Urothelium cell line (cell line): ENCODE results near the gene TNIP2.
"Not testable (repeated sequence)": the region's sequence is repeated elsewhere in the genome, so short reads cannot be mapped to it uniquely, and the experiment has no call there.

Source experiments
- DNase-seq: peaks from one replicate; pipeline ENCODE4 v3.0.0; 2011; ENCODE audit warnings: low spot score, mixed read lengths
- FAIRE-seq: peaks from 2 replicates; lab custom pipeline; 2011; peaks lifted over from hg19 to GRCh38; lab: Jason Lieb, UNC

Gene TNIP2

DNA sequence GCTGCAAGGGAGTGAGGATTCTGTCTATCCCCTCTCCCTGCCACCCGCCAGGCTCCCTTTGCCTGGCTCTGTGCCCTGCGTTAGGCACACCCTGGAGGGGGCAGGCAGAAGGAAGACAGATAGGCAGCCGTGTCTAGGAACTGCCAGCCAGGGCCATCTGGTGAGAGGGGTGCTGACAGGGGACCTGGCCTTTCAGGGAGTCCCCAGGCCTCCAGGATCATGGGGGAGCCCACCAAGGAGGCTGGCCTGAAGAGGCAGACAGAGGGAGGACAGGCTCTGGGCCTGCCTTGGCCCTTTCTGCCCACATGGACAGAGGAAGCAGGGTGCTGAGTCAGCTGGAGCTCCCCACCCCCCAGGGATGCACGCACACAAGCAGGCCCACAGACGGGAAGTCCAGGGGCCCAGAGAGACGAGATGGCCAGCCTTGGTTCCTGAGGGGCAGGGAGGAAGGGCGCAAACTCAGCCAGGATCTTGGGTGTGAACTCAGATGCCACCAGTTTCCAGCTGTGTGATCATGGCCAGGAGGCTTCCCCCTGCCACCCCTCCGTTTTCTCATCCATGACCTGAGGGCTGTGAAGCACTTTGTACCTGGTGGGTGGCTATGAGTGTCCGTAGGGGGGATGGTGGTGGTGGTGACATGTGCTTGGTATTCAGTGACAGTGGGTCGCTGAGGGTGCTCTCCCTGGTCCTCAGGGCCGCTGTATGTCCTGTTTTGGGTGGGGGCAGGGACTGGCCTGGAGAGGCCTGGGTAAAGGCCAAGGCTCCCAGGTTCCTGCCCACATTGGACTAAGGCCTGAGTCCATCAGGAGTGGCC is 38.6 kb upstream of the TNIP2 start:
- DNase-seq (peak; percentile 31), FAIRE-seq (no peak)

DNA sequence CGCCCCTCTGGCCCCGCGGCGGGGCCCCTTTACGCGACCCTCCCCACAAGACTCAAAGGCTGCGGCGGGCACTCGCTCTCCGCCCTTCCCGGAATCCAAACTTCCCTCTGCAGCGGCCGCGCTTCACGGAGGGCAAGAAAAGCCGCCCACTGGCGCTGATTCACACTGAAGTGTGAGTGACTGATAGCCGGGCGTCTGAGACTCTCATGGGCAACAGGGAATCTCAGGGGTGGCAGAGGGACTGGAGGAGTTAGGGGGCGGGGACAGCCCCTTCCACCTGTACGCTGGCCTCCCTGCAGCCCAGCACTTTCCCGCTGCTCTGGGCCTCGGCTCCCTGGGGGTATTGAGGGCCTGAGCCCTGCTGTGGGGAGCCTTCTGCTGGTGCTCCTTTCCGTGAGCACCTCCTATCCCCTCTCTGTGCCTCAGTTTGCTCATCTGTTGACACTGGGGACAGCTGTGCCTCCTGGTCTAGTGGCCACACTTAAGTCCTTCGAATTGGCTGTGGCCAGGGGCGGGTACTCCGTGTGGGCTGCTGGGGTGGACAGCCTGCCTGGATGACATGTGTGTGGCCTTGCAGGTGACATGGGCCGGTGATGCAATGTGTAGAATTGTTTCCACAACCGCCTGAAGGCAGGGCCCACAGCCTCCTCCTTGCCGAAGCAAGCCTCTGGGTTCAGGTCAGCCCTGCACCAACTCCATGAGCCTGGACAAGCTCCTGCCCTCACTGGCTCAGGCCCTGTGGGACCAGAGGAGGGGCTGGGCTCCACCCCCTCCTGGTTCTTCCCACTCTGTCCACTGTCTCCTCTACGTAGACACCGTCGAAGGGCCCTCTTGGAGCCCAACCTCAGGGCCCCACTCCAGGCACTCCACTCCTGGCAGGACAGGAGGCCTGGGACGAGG is 37.7 kb upstream of the TNIP2 start:
- FAIRE-seq (no peak), DNase-seq (peak; percentile 18)

DNA sequence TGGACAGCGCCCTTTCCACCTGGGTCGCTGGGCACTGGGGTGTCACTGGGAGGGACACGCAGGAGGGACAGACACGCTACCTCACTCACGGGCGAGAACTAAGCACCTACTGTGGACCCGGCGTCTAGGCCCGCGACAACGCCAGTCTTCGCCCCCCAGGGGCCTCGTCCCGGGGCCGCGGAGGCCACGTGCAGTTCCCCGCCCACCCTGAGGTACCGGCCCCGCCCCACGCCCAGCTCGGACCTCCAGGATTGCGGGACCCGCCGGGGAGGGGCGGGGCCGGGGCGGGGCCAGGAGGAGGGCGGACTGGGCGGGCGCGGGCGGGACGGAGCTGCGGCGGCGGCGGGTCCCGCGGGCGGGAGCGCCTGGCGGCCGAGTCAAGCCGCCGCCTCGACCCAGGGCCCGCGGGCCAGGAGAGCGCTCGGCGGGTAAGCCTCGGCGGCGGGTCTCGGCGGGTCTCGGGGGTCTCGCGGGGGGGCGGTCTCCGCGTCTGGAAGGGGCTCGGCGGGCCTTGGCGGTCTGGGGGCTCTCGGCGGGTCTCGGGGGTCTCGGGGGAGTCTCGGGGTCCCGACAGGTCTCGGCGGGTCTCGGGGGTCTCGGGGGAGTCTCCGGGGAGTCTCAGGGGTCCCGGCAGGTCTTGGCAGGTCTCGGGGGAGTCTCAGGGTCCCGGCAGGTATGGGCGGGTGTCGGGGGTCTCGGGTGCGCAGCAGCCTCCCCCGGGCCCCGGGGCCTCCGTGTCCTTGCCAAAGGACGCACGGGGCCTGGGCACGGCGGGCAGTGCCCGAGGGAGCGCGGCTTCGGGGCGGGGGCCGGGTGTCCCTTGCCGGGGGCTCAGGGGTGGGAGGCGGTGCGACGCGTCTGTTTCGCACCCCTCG is 36.8 kb upstream of the TNIP2 start, which contains the start of gene SH3BP2:
Gene SH3BP2, plus strand, starts transcription at position 375 of the 875 bp plus-strand sequence. CDS start 27,533 bp downstream, outside the sequence.
- peak; percentile 85 for DNase-seq
- no peak for FAIRE-seq

DNA sequence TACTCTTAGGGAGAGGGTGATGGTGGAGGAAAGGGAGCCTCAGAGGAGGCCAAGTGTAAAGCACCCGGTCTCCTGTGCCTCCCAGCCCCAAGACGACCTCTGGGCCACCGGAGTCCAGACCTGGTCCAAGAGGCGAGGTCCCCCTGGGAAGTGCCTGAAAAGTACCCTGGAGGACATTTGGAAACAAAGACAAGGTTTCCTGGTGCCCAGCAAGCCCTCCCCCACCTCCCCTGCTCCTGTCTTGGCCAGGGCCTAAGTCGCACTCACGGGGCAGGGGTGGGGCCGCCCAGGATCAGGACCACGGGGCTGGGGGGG is 36.2 kb upstream of the TNIP2 start:
- no peak for DNase-seq
- no peak for FAIRE-seq

DNA sequence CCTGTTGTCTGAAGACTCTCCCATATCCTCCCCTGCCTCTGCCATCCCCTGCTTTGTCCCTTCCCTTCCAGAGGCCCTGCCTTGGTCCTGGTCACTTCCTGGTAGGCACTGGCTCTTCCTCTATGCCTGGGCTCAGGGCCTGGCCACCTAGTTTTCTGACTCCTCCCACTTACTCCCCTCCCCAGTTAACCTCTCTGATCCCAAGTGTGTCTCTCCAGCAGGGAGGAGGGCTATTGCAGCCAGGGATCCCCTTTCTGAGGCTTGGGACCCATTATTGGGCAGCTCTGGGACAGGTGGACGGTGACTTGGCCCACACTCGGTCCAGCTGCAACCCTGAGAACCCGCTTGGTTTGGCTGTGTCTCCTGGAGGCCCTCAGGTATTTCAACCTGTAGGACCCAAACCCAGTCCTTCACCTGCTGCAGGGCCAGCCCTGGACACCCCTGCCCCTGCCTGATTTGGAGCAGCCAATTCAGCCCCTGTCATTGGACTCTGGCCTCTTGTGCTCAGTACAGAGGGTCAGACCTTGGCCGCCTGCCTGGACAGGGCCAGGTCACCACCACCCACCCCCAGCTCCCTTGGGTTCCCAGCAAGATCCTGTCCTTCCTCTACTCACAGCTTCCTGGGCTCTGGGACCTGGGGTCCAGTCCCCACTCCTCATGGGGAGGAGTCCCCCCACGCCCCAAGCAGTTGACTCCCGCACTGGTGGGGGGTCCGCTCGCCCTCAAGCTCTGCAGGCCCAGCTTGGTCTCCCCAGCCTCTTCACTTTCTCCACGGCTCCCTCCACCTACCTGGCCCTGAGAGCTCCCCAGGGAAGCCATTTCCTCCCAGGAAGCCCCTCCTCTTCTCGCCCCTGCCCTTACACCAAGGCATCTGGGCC is 35.6 kb upstream of the TNIP2 start:
- DNase-seq: no peak
- no peak for FAIRE-seq

DNA sequence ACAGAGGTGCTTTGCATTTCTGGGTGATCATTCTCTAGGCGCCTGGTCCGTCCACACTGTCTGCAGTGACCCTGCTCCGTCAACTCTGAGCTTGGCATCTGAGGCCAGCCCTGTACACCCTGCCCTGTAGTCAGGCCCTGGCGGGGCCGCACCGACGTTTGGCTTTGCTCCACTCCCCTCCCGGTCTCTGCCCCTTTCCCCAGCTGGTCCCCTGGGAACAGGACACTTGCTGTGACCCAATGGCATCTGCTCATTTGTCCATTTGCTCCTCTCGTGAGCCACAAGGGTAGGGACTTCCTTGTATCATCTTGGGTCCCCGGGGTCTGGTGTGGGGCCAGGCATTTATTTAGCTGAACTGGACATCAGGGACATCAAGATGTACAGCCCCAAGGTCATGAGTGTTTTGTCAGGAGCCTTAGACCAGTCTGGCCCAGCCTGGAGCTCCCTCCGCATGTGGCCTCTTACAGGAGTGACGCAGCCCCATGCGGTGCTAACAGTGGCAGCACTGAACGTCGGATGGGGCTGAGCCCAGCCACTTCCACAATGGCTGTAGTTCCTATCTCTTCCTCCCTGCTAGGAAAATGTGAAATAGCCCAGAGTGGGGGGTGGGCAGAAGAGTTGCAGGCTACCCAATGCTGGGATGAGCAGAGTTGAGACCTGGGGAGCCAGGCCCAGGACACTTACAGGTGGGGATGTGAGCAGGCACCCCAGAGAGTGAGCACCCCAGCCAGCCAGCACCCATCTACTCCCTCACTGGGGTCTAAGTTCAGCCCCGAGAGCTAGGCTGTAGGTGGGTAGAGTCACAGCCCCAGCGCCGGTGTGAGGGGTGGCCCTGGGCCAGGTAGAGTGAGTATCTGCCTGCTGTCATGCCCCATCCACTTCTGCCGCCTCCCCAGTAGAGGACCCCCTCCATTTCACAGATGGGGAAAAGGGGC is 34.7 kb upstream of the TNIP2 start:
- no peak for DNase-seq
- FAIRE-seq: no peak

DNA sequence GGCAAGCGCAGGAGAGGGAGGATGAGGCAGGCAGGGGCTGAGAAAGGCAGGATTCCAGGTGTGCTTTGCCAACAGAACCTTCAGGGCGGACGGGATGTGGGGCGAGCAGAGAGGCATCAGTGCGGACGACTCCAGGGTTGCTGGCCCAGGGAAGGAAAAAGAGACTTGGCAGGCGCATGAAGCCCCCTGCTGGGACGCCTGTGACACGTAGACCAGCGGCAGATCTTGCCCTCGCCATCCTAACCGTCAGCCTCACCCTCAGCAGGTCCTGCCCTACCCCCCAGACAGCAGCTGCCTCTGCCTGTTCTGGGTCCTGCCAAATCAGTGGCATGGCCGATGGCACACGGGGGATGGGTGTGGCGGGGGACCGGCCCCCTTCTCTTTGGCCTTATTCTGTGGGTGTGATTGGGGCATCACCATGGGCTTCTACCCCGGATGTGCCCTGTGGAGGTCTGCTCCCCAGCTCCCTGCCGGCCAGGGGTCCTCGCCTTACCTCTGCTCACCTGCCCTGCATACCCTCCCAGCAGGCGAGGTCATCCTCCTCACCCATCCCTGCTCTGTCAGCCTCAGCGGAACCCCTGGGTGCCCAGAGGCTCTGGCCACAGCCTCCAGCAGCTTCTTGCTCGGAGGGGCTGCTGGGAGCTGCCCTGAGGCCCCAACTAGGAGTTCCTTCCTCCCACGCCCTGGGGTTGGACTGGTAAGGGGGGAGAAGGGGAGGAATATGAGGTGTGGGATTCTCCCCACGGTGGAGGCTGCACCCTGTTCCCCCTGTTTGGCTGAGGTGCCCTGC is 33.9 kb upstream of the TNIP2 start:
- FAIRE-seq: no peak
- DNase-seq: no peak

DNA sequence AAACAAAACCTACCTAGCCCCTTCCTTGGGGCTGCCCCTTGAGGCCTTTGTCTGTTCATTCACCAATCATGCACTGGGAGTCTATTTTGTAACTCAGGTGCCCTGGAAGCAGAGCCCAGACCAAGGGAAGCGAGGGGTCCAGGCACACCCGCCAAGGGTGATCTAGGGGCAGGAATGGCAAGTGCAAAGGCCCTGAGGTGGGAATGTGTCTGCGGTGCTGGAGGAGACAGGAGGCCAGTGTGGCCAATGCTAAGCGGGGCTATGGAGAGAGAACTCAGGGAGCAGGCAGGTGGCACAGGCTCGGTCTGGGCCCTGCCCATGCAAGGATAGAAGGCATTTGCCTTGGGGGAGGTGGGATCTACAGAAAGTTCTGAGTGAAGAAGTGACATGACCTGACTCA is 33.2 kb upstream of the TNIP2 start:
- FAIRE-seq (no peak), DNase-seq (no peak)

DNA sequence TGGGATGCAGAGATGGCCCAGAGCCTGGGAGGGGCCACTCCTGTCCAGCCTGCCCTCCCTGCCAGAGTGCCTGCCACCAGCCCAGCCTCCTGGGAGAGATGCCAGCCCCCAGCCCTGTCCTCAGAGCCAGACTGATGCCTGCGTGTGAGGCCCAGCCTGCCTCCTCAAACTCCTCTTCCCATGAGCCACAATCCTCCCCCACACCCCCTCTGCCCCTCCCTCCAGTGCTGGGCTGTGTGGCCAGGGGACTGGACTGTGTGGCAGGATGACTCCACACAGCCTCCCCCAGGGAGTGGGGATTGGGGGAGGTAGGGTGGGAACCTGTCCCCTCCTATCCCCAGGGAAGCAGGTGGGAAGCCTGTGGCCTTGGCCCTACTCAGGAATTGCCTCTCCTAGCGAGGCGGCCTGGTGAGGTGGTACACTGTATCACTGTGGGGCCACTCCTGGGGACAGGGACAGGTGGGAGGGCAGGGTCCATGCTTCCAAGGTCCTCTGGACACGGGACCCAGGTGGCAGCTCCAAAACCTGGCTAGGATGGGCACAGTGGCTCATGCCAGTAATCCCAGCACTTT is 32.5 kb upstream of the TNIP2 start:
- DNase-seq (no peak), FAIRE-seq (no peak)

DNA sequence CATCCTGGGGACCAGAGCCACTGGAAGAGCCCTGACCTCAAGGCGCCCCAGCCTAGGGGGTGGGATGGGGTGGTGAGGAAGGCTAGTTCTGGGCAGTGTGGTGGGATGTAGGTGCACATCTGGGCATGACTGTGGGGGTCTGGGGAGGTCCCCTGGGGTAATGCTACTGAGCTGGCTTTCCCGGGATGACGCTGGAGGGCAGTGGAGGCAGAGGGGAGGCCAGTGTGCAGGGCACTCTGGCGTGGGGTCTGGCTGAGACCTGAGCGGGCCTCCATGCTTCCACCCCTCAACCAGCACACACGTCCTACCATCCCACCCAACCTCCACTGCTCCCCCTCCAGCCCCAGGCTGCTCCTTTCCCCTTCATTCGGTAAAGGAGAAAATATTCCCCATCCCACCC is 32.0 kb upstream of the TNIP2 start:
- FAIRE-seq: no peak
- DNase-seq: no peak

DNA sequence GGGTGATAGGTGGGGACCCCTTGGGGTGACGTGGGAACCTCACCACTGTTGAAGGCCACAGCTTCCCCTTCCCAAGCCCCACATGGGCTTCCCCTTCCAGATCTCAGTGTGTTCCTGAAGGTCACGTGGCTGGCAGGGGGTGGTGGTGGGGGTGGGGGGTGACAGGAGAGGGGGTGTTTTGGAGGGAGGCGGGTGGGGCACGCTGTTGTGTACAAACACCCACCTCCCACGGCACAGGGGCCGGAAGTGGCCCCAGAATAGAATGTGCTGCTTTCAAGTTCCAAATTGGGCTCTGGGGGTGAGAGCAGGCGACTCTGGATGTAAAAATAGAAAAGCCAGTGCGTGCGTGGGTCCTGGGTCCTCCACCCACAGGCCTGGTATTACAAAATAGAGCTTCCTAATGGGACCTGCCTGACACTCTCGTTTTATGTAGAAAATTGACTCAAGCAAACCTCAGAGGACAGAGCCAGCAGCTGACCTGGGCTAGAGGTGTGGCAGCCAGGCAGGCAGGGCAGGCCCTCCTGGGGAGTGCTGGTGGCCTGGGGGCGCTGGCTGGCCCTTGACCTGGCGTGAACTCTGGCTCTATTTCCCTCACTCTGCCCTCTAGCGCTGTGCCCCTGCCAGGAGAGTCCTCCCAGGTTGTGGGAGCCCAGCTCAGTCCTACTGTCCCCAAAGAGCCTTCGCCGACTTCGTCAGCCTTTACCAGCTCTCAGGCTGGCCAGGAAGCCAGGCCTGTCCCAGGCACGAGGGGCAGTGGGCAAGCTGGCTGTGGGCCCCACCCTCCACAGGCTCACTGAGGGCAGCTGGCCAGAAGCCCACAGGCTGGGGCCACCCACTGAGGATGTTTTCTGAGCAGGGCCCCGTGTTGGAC is 31.3 kb upstream of the TNIP2 start:
- FAIRE-seq: no peak

DNA sequence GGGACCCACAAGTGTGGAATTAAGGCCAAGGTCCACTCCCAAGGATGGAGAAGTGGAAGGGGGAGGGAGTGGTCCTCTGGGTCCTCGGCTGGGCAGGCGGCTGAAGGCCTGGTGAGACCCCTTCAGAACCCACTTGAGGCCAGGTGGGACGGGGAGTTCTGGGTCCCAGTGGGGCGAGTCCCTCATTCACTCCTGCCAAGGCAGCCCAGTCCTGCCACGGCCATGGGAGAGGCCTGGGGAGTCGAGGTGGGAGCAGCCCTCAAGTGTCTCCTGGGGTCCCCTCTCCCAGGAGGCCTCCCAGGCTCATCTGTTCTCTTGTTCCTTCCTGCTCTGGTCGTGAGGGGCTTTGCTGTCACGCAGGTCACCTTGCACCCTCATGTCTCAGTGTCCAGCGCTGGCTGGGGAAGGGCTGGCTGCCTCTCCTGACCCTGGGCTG is 30.7 kb upstream of the TNIP2 start:
- DNase-seq (no peak), FAIRE-seq (no peak)

More for the DNA sequence above, 31.3 kb upstream of the TNIP2 start:
- DNase-seq: no peak

DNA sequence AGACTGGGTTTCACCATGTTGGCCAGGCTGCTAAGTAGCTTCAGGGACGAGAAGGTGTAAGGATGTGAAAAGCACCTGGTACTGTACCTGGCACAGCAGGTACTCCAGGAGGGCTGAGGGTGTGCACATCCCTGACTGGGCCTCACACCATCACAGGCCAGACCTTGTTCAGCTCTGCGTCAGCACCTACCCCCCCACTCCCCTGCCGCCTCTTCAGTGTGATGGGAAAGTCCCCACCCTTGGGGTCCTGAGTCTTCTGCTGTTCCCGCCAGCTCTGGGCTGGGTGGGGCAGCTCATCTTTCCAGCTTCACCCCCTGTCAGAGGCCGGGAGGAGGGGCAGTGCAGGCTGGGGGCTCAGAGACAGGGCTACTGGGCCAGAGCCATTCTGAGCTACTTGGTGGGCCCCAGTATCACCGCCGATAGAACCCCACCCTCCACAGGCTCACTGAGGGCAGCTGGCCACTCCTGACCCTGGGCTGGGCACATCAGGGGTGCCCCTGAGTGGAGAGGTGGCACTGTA is 30.1 kb upstream of the TNIP2 start:
- DNase-seq (no peak), FAIRE-seq (no peak)

DNA sequence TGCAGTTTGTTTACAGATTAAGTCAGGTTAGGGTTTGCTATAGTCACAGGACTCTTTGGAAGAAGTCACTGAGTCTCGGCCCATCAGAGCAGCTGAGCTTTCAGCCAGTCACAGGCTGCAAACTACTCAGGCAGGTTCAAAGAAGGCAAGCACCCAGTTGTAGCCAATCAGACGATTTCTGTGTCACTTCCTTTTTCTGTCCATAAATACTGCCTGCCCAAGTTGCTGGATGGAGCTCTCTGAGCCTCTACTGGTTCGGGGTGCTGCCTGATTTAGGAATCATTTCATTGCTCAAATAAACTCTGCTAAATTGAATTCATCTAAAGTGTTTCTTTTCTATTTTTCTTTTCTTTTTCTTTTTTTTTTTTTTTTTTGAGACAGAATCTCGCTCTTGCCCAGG is 29.5 kb upstream of the TNIP2 start:
- no peak for DNase-seq
- FAIRE-seq: no peak

DNA sequence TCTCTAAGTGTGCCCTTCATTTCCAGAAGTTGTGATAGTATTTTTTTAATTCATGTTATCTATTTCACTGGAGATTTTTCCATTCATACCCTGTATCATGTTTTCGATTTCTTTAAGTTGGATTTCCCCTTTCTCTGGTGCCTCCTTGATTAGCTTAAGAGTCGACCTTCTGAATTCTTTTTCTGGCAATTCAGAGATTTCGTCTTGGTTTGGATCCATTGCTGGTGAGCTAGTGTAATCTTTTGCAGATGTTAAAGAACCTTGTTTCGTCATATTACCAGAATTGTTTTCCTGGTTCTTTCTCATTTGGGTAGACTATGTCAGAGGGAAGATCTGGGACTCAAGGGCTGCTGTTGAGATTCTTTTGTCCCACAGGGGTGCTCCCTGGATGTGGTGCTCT is 27.7 kb upstream of the TNIP2 start:
- no peak for DNase-seq

DNA sequence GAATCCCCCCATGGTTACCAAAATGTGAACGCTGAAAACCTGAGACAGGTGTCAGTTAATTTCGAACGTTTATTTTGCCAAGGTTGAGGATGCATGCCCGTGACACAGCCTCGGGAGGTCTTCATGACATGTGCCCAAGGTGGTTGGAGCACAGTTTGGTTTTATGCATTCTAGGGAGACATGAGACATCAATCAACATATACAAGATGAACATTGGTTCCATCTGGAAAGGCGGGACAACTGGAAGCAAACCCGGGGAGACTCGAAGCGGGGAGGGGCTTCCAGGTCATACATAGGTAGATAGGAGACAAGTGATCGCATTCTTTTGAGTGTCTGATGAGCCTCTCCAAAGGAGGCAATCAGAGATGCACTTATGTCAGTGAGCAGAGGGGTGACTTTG is 25.8 kb upstream of the TNIP2 start:
- FAIRE-seq (no peak), DNase-seq (no peak)

More for the DNA sequence above, 27.7 kb upstream of the TNIP2 start:
- no peak for FAIRE-seq

DNA sequence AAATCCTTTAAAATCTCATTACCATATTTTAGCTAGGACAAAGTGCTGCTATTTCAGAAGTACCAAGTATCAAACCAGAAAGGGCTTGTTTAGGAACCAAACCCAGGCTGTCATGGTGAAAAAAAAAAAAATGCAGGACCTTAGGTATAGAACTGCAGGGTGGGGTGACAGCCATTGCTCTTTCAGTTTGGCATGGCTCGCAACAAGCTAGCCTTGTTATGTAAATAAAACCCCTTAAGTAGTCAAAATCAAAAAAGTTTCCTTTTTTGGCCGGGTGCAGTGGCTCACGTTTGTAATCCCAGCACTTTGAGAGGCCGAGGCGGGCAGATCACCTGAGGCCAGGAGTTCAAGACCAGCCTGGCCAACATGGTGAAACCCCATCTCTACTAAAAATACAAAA is 24.5 kb upstream of the TNIP2 start:
- DNase-seq, FAIRE-seq: not testable (repeated sequence)
